Breast epithelium (tissue), 4 donors: Measurements from ENCODE around the gene TNFSF13B. TPM values are rescaled to one million over a fixed set of nuclear protein-coding genes. Genes with fewer than 3 reads are reported as not detected.
"Not testable (repeated sequence)": the region's sequence is repeated elsewhere in the genome, so short reads cannot be mapped to it uniquely, and the experiment has no call there.

ENCODE experiments used
- DNase-seq, 2 donors: peaks; one replicate each; pipeline ENCODE4 v3.0.0-alpha.2; 2019; ENCODE audit warnings: low spot score in 2 of 2
- H3K27ac ChIP-seq, 2 donors: fragments of 200-600 bp; sonication (generic) in 1 of 2; one replicate each; pipeline ENCODE4 v1.5.1; 2016 to 2019; ENCODE audit warnings: mild to moderate bottlenecking in 1 of 2
- H3K27me3 ChIP-seq, 2 donors: fragments of 200-600 bp; sonication (generic) in 1 of 2; one replicate each; pipeline versions ENCODE4 v1.5.1 to v1.6.0; 2017 to 2019; ENCODE audit warnings: control low read depth in 1 of 2, mild to moderate bottlenecking in 1 of 2
- H3K36me3 ChIP-seq: fragments of 200-600 bp; one replicate; pipeline ENCODE4 v1.5.1; 2019
- H3K4me1 ChIP-seq, 2 donors: fragments of 200-600 bp; sonication (generic); one replicate each; pipeline ENCODE4 v1.5.1; 2016 to 2019; ENCODE audit warnings: control low read depth in 1 of 2
- H3K4me3 ChIP-seq, 3 donors: fragments of 200-600 bp; sonication (generic); 1 replicate in 2 of 3; 2 replicates in 1 of 3; pipeline ENCODE4 v1.5.1; 2016 to 2019; ENCODE audit warnings: mild to moderate bottlenecking in 3 of 3, moderate library complexity in 2 of 3
- H3K9me3 ChIP-seq, 2 donors: fragments of 200-600 bp; sonication (generic) in 1 of 2; one replicate each; pipeline ENCODE4 v1.5.1; 2016 to 2019; ENCODE audit warnings: control low read depth in 1 of 2
- CTCF ChIP-seq, 3 donors: fragments of 450-650 bp; IDR thresholded peaks; one replicate each; pipeline ENCODE4 v1.5.1; 2016 to 2017; ENCODE audit warnings: antibody characterized with exemption in 3 of 3, mild to moderate bottlenecking in 3 of 3, moderate library complexity in 3 of 3
- POLR2A ChIP-seq: fragments of 450-650 bp; IDR thresholded peaks from one replicate; pipeline ENCODE4 v1.6.1; 2016; ENCODE audit warnings: antibody characterized with exemption, mild to moderate bottlenecking, moderate library complexity
- POLR2AphosphoS5 ChIP-seq, 3 donors: sonication (generic); formaldehyde crosslinking; IDR thresholded peaks; one replicate each; pipeline ENCODE4 v1.6.1; 2017; ENCODE audit warnings: antibody characterized with exemption in 3 of 3
- intact Hi-C: fragments of 100-400 bp; cut with DNase I; formaldehyde crosslinking; loops from one replicate; pipeline ENCODE4 v1.15.1; 2023; ENCODE audit warnings: low total_unique reads
- total RNA-seq, 3 donors: library from RNA; depleted of rRNA; stranded (reverse); fragments of >200 nt; gene quantifications; one replicate each; pipeline ENCODE4 v1.1.0, GENCODE V29; 2016

TNFSF13B gene
- total RNA-seq, 3 donors from 2014 or later: 3.2 to 4.5 (median 3.9) TPM

- H3K4me3 ChIP-seq: no peak overlapping the region
- H3K9me3 ChIP-seq: peaks cover 0 to 8% of the 10 kb centered on the region in 2 donors
- TF ChIP-seq POLR2AphosphoS5 (IDR thresholded peaks at IDR 0.05): no peak
- no peak for TF ChIP-seq POLR2A
- no peak for TF ChIP-seq CTCF (IDR thresholded peaks at IDR 0.05)
- H3K27ac ChIP-seq: no peak overlapping the region
- DNase-seq: no peak
- no peaks in the 10 kb centered on the region for H3K36me3 ChIP-seq
- intact Hi-C loops: no loop called here
- no peaks in the 10 kb centered on the region for H3K4me1 ChIP-seq
- no peaks in the 10 kb centered on the region for H3K27me3 ChIP-seq
These were observed 32.8 kb downstream of the TNFSF13B start for GRCh38 chr13:108302279-108302678.

DNA sequence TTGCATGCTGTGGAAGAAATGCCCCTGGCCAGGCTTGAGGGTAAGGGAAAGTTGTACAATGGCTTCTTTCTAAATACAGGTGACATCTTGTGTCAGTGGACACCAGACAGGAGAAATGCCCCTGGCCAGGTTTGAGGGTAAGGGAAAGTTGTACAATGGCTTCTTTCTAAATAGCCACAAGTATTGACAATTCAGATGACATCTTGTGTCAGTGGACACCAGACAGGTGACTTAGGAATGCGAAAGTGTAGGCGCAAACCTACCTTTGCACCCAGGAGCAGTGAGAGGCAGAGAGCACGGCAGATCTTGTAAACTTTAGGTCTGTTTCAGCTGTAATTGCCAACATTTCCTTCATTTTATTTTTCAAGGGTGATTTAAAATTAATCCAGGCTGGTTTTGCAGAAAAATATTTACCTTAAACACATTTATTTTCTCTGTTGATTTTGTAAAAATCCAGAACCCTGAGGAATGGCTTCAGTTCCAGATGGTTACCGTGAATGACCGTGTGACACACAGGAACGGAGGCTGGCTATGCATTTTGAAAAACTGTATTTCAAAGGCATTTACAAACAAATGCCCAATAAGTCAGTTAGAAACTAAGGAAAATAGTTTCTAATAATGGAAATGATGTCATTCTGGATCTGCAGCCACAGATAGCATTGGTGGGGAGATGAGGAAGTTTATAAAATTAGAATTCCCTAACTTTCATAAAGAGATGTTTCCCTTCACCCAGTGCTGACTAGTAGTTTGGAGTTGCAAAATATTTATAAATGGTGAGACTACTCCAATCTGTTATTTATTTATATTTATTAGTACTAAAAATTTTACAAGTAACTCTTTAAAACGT, 34.9 kb downstream of the TNFSF13B start:
- no peaks in the 10 kb centered on the region for H3K27me3 ChIP-seq
- no peak for DNase-seq
- no peaks in the 10 kb centered on the region for H3K4me1 ChIP-seq
- H3K27ac ChIP-seq: no peak overlapping the region
- H3K9me3 ChIP-seq: no peaks in the 10 kb centered on the region
- no peak overlapping the region for H3K4me3 ChIP-seq
- H3K36me3 ChIP-seq: no peaks in the 10 kb centered on the region
- intact Hi-C loops: no loop called here
- no peak for TF ChIP-seq POLR2A
- TF ChIP-seq CTCF (IDR thresholded peaks at IDR 0.05): no peak
- TF ChIP-seq POLR2AphosphoS5 (IDR thresholded peaks at IDR 0.05): no peak

GRCh38 chr13:108305655-108306054, 36.1 kb downstream of the TNFSF13B start:
- H3K9me3 ChIP-seq: no peaks in the 10 kb centered on the region
- intact Hi-C loops: no loop called here
- TF ChIP-seq CTCF (IDR thresholded peaks at IDR 0.05): no peak
- TF ChIP-seq POLR2A: no peak
- no peak for TF ChIP-seq POLR2AphosphoS5 (IDR thresholded peaks at IDR 0.05)
- no peaks in the 10 kb centered on the region for H3K36me3 ChIP-seq
- H3K4me3 ChIP-seq: no peak overlapping the region
- no peaks in the 10 kb centered on the region for H3K27me3 ChIP-seq
- no peaks in the 10 kb centered on the region for H3K4me1 ChIP-seq
- H3K27ac ChIP-seq: no peak overlapping the region
- no peak for DNase-seq

DNA sequence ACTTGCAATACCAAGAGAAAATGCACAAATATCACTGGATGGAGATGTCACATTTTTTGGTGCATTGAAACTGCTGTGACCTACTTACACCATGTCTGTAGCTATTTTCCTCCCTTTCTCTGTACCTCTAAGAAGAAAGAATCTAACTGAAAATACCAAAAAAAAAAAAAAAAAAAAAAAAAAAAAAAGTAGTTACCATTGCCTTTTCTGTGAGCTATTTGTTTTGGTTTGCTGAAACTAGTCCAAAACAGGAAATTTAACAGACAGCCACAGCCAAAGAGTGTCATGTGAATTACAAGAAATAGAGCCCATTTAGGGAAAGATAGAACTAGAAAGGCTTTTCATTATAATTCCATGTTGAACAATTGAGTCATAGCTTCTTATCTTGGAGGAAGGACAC, 37.3 kb downstream of the TNFSF13B start:
- Histone ChIP-seq H3K27me3 (no peaks in the 10 kb centered on the region), H3K36me3 (no peaks in the 10 kb centered on the region), H3K27ac (no peak overlapping the region), H3K4me3 (no peak overlapping the region), H3K4me1 (no peaks in the 10 kb centered on the region), H3K9me3 (no peaks in the 10 kb centered on the region)
- TF ChIP-seq POLR2A (no peak), CTCF (IDR thresholded peaks at IDR 0.05) (no peak)
- intact Hi-C loops: no loop called here
- no peak for DNase-seq

GRCh38 chr13:108311596-108311995, 42.1 kb downstream of the TNFSF13B start:
- H3K4me3 ChIP-seq, H3K9me3 ChIP-seq, H3K27ac ChIP-seq, H3K4me1 ChIP-seq, H3K27me3 ChIP-seq, H3K36me3 ChIP-seq, intact Hi-C loops, DNase-seq: not testable (repeated sequence)
